RCC 7860 (cell line): ENCODE data around the gene ZRSR2.
"Not testable (repeated sequence)": the region's sequence is repeated elsewhere in the genome, so short reads cannot be mapped to it uniquely, and the experiment has no call there.

Source experiments
- DNase-seq: peaks from one replicate; pipeline ENCODE4 v3.0.0-alpha.2; 2015; ENCODE audit warnings: low spot score
- FAIRE-seq: peaks from 2 replicates; lab custom pipeline; 2012; peaks lifted over from hg19 to GRCh38; lab: Jason Lieb, UNC

Gene ZRSR2

DNA sequence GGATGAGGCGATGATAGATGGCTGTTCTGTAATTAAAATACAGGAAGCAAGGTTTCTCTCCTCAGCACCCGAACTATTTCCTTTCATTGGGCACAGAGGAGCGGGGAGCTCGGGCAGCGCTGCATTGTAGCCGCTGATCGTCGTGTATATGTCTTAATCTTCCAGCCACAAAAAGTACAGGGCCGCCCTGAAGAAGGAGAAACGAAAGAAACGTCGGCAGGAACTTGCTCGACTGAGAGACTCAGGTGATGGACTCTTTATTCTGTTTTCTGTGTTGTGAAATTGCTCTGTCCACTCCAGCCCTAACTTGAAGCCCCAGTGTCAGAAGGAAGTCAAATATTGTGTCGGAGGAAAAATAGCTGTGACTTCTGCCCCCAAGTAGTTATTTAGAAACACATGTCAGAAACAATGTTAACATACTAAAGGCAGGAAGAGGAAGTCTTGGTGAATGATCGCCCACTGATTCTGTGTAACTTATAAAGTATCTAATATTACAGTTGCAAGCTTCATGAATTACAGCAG is 546 bp downstream of the ZRSR2 start:
- FAIRE-seq (no peak), DNase-seq (peak; percentile 10)

DNA sequence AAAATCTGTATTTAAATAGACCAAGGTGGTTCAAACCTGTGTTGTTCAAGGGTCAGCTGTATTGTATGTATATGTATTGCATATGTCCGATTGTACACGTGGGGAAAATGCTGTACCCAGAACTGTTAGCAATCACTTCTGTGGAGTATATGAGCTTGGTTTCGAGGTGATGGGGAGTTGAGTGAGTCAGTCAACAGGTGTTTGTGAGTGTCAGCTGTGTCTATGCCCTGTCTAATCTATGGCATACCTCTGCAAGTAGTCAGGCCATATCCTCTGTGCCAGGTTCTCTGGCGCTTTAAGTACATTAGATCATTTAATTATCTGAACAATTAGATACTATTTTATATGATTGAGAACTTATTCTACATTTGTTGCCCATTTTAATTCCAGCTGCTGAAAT is 7.4 kb downstream of the ZRSR2 start:
- DNase-seq (no peak), FAIRE-seq (no peak)

DNA sequence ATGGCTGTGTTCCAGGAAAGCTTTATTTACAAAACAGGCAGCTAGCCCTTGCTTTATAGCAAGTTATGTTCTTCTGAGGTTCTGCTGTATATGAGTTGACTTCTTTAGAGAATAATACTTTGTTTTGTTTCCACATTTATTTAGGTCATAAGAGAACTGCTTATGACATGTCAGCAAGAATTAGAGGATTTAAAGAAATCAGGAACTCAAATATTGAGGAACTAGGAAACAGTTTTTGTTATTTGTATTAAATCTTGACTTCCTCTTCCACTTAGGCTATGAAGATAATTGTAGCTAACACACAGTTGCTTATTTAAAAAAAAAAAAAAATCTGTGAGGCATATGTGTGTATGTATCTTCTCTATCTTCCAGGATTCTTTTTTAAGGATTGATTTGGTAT is 14.3 kb downstream of the ZRSR2 start:
- FAIRE-seq (no peak), DNase-seq (no peak)

DNA sequence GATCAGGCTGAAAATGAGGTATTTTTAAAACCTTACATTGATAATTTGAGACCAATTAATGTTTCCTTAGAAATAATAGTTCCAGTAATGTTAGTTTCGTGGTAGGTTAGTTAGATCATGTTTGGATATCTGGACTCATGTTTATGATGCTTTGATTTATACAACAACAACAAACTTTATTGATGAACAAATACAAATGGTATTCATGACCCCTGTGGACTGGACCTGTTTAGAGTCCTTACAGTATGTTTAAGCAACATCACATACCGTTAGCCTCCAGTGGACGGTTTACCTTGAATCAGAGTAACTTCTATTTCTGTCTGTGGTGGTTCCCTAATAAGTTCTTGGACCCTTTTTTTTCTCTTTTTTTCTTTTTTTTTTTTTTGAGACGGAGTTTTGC is 18.0 kb downstream of the ZRSR2 start:
- FAIRE-seq (no peak), DNase-seq (no peak)

DNA sequence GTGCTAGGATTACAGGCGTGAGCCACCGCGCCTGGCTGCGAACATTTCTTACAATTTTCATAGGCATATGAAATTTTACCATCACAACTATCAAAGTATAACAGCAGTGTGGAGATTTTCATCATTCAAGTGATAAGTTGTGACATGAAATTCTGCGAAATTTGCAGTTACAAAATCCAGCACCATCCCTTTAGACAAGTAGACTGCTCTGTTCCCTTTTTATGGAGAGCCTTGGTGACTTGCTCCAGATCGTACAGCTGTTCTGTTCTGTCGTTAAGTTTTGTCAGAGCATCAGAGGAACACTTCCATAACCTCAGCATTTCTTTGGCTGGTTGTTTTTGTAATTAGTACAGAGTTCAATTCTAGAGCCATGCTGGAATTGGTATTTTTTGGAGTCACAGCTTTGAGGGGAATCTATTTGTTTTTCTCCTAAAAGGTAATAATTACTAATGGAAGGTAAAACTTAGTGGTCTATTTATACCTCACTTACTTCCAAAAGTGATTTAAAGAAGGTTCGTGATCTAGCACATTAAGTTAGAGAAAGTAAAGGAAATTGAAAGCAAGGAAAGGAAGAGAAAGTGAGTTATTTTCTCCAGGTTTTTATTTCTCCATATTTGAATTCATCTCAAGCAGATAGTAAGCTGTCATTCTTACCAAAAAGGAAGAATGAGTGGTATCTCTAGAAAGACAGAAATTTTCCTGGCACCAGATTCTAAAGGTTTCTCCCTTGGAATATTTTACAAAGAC is 22.1 kb downstream of the ZRSR2 start:
- DNase-seq = no peak
- FAIRE-seq = no peak

DNA sequence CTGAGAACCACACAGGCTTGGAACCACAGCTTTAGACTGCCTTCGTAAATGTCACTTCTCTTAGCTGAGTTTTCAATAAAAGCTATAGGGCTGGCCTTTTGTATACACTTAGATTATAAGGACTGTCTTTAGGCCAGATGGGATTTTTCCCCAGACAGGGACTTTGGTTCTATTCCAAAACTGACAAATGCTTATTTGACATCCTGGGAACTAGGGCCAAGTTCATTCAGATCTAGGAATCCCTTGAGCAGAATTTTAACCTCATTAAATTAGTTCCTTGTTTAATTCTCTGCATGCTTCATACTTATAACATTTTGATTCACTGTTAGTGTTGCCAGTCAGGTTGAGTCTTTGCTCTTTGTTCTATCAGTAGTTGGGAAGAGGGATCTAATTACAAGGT is 23.1 kb downstream of the ZRSR2 start:
- DNase-seq = no peak
- FAIRE-seq = no peak

DNA sequence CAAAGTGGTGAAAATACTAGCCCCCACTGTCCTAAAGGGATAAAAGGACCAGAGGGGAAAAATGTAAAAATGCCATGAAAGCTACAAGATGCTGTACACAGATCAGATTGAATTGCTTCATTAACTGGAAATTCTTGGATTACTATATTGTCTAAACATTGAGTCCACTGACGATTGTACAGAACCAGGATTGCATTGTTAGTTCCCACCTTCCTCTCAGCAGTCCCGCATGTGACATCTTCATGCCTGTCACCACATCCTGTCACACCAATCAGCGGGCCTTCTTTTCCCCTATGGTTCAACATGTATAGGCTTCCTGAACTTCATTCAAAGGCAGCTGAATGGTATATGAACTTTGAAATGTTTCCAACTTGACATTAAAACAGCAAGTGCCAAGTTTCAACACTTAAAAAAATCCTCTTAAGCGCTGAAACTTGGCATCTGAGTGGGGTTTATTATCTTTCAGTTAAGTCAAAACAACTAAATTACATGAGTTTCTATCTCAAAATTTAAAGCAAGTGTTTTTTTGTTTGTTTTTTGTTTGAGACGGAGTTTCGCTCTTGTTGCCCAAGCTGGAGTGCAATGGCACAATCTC is 24.6 kb downstream of the ZRSR2 start:
- no peak for FAIRE-seq
- no peak for DNase-seq

DNA sequence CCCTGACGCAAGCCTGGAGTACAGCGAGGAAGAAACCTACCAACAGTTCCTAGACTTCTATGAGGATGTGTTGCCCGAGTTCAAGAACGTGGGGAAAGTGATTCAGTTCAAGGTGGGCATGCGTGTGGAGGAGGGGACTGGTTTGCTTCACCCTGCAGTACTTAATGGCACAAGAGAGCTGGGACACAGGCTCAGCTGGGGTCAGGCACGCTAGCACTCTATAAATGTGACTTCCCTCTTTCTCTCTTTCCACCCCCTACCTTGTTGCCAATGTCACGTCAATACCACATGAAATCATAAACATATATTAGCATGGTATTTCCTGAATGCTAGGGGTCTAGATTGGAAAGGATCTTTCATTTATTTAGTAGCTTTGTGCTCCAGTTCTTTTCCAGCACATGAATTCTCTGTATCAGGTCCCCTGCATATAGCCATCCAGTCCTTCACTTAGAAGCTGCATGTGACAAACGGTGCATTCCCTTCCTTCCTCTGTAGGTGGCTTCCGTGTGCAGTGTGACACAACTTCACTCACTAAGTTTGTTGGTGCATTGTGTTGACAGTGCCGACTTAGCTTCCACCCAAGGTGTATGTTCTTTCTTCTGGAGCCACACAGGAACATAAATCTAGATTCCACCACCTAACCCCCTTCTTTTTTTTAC is 25.6 kb downstream of the ZRSR2 start:
- FAIRE-seq = no peak
- no peak for DNase-seq

DNA sequence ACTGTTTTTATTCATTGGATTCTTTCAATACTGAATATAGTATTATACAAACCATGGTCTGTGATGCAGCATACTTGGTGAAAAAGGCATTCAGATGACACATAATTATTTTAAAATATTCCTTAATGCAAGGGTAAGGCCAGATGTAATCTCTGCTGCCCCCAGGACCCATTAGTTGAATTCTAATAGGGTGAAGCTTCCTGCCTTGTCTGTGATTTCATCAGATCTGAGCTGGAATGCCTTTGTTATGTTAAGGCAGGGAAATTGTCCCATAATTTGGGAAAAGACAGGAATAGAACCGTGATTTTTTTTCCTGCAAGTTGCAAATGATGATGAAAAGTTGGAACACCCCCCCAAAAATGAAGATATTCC is 26.1 kb downstream of the ZRSR2 start:
- DNase-seq (no peak), FAIRE-seq (no peak)

DNA sequence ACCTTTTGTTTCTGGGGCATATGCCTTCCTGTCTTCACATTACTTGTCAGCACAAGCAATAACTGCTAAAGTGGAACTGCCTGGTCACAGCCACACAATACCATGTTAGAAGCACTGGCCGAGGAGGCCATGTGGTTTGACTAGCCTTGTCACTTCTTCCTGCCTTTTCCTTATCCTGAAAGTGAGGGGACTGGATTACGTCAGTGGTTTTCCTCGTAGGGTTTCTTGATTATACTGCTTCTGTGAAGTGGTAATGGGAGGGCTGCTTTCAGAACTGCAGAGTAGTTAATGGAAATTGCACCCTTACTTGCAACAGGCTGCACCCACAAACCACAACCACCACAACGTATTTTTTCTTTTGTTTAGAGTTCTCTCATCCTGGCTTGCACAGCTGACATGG is 26.6 kb downstream of the ZRSR2 start:
- FAIRE-seq = no peak
- no peak for DNase-seq

DNA sequence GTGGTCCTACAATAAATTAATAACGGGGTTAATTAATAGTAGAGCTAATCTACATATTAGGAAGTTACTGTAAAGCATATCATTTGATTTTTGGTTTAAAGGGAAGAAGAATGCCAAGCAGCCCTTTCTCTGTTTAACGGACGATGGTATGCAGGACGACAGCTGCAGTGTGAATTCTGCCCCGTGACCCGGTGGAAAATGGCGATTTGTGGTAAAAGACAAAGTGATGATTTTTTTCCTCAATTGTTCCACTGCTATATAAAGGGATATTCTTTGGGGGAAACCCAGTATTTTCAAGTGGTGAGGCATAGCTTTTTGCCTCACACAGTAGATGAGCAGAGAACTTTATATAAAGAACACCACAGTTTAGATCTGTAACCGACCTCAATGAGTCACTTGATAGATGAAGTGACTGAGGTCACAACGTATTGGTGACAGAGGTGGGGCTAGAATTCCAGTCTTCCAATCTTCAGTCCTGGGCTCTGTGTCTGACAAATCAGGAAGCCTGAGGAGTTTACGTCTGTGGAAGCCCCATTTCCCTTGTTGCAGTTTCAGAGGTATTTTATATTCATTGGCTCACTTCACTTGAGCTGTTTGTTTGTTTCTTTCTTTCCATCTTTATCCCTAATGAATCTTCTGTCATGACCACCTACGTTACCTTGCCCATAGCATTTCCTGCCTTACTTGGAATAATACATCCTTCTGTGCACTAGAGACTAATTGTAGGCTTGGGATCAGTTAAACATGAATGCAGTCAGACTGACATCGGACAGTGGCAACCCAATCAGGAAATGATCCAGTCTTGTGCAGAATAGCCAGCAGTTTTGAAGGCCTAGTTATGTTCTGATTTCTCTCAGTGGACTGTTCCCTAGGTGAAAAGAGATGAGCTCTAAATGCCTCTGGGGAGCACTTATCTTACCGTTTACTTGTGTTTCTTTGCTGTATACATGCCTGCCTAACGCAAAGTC is 30.1 kb downstream of the ZRSR2 start:
- no peak for DNase-seq

DNA sequence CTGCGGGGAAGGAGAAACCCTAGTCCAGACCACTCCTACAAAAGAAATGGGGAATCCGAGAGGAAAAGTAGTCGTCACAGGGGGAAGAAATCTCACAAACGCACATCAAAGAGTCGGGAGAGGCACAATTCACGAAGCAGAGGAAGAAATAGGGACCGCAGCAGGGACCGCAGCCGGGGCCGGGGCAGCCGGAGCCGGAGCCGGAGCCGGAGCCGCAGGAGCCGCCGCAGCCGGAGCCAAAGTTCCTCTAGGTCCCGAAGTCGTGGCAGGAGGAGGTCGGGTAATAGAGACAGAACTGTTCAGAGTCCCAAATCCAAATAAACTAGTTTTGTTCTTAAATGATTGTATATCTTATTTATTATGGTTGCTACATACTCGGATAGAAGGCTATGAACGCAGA is 32.6 kb downstream of the ZRSR2 start:
- FAIRE-seq (no peak), DNase-seq (no peak)

More for the DNA sequence above, 30.1 kb downstream of the ZRSR2 start:
- no peak for FAIRE-seq

DNA sequence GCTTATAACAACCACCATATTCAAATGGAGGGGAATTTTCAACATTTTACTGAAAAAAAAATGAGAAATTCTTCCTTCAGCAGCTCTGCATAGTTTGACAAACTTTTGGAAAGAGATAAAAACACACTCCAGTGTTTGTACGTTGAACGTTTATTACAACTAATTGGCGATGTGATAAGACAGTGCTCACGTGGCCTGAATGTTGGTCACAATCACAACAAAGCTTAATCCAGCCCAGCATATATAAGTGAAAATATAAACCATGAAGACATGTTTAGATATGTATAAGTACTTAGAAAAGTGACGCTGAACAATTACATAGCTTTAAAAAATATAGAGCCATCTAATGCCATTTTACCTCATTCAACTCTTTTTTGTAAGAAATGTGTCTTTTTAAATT is 35.7 kb downstream of the ZRSR2 start:
- FAIRE-seq = no peak
- no peak for DNase-seq

DNA sequence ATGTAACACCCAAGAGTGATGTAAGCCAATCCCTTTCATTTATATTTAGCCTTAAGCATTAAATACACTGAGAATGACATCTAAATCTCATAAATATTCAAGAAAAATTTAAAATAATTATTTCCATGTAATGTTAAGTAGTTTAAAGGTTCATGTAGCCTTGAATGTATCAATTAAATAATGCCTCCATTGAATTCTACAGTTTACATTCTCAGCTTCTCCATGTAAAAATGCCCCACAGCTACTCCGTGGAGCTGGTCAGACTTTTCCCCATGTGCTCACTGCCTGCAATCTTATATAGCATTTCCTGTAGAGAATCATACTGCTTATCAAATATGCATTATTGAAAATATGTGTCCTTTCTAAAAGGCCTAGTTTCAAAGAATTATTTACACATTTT is 38.9 kb downstream of the ZRSR2 start:
- no peak for DNase-seq
- no peak for FAIRE-seq

DNA sequence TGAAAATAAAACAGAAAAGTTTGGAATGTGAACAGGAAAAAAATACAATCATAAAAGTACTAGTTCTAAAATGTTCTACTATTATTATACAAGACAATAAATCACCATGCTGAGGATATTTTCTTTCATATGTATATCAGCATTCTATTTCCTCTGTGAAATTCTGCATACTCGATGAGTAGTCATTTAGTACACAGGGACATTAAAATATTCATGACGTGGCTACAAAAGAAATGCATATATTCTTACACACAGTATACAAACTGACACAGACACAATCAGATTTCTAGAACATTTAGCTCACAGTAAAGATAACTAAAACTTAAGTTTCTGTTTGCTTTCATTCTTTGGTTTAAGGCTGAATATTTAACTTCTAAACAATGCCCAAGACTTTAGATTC is 41.1 kb downstream of the ZRSR2 start:
- not testable (repeated sequence) for FAIRE-seq

DNA sequence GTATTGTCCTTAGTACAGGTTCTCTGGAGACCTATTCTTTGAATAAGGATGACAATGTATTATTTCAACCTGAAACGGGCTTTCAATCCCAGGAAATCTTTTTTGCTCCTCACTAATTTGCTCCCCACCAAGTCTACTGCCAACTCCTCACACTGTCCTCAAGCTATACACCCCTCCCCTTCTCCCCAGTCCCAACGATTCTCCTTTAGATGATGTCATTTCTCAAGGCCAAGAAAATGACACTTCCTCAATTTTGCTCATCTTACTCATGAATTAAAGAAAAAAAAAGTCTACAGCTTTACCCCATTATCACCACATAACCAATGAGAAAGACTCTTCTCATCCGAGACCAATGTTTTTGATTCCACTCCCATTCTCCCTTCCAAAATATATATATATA is 43.8 kb downstream of the ZRSR2 start:
- no peak for FAIRE-seq
- no peak for DNase-seq

More for the DNA sequence above, 41.1 kb downstream of the ZRSR2 start:
- DNase-seq = not testable (repeated sequence)

DNA sequence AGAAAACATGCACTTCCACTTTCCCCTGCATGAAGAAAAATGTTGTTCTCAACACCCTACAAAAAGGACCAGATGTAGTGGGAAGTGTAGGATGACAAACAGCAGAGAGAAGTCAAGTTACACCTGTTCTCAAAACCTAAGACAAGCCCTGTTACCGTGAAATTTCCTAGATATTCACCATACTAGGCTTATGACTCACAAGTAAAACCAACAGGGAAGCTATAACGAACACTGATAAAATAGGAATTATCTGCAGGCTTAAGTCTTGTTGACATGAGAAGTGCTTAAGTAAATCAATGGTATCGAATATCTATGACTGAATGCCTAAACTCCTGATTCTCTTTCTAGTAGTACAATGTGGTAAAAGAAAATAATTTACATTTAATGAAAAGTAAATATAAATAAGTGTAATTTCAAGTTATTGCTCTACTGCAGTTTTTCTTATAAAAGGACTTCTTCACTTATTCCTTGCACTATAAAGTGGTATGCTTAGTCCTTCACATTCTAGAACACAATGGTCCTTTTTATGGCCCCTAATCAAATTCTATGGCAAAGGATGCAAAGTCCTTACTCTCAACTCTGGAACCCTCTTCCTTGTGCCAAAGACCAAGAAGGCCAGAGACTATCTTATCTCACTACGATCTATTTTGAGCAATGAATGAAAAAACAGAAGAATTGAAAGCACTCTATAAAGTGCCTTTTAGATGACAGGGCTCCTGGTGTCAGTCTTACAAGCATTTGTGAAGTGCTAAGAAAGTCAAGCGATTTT is 44.7 kb downstream of the ZRSR2 start:
- no peak for FAIRE-seq
- DNase-seq = no peak

DNA sequence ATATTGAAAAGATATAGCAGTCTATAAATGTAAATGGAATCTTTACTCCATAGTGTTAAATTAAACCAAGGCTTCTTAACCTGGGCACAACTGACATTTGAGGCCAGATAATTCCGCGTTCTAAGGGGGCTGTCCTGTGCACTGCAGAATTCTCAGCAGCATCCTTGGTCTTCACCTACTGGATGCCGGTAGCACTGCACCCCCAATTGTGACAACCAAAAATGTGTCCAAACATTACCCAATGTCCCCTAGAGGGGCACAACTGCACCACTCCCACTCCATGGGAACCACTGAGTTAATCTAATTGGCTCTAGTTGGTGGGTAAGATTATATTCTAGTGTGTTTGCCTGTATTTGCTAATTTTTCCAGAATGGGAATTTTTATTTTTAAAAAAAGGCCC is 47.7 kb downstream of the ZRSR2 start:
- DNase-seq (no peak), FAIRE-seq (no peak)

DNA sequence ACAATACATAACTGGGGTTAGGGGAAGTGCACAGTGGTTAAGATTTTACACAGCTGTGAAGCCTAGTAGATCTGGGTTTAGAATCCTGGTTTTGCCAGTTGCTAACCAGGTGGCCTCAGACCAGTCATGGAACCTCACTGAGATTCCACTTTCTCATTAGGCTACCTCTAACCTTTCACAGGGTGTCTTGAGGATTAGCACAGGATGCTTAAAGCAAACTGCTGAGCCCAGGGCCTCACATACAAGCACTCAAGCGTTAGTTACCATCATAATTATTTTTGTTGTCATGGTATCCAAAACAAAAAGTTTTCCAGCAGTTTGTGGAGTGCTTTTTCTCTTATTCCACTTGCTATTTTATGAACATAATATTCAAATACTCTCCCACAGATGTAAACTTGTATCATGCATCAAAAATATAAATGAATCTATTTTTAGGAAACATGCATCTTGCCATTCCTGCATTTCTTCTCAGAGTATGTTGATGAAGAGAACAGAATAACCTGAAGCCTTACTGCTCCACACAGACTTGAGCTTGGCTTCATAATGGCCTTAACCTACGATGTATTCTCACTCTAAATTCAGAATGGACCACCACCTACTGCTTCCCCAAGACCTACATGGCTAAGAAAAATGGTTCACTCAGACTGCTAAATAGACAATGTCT is 51.7 kb downstream of the ZRSR2 start:
- FAIRE-seq (no peak), DNase-seq (no peak)

DNA sequence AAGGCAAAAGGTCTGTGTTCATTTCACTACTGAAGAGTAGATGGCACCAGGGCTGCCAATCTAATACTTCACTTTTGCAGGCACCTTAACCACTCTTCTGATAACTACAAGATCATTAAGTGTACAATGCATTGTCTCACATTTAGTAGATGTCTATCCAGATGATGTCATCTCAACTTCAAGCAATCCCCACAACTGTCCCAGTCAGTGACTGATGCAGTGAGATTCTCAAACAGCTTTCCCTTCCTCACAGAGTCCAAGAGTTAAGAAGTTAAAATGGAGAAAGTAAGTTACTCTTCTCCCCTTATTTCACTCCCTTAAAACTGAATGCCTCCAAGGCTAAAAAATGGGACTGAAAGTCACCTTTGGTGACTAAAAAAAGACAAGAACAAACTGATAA is 53.7 kb downstream of the ZRSR2 start:
- FAIRE-seq (no peak), DNase-seq (no peak)
